ENCODE results near the gene SIGMAR1.

SIGMAR1 gene

DNA sequence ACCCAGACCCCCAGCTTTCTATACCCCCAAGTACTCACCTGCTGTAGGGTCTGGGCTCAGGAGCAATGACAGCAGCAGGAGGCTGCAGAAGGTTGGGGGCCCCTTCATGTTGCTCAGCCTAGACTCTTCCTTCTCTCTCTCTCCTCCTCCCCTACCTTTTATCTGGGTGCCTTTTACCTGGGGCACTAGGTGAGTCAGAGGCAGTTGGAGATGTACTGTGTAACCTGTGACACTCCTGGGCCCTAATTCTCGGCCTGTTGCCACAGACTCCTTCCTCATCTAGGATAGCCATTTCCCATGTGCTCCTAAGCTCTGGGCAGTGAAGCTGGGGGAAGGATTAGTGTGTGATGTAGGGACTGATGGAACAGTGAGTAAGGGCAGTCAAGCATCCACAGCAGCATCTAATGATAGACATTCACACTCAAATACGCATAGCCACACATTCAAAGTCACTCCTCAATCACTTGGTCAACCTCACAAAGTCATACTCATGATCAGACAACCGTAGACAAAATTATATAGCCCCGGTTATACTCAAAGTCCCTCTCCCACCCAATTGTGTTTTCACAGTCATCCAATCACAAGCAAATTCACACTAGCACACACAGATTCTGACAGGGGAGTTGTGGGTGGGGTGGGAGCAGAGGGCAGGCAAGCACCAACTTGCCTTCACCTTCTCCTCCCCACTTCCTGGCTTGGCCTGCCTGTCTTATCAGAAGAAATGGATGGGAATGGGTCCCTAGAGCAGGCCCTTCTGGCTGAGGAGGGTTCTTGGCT, 25.1 kb upstream of the SIGMAR1 start, which contains the start of gene CCL27:
CCL27 (minus strand) TSS at position 132 of the 777 bp plus-strand sequence; CDS start at position 108, 24 bp downstream.
- WGBS (ENCODE audit: extremely low coverage, insufficient coverage, low lambda C conversion rate) = no CpG with 5 or more reads among the region's 4 CpGs

DNA sequence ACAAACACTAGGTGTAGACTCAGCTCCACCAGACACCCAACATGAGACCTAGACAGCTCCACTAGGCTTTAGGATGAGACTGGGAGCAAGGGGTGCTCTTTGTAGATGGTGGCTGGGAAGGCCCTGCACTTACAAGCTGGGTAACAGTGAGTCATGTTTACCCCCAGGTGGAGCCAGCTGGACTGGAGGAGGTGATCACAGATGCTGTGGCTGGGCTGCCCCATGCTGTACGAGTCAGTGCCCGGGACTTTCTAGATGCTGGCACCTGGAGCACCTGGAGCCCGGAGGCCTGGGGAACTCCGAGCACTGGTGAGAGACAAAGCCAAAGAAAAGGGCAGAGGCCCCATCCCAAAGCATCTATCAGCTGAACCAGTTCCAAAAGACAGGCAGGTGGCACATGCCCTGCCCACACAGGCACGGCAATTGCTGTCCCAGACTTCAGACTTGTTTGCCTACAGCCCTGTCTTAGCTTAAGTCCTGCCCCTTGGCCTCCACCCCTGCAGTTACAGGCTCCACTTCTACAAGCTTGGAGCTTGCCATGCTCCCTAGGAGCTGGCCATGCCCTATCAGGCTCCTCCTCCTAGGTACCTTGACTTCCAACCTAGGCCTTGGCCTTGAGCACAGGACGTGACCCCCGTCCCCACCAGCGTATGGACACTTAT, 22.1 kb upstream of the SIGMAR1 start:
- no CpG with 5 or more reads among the region's 8 CpGs for WGBS (ENCODE audit: extremely low coverage, insufficient coverage, low lambda C conversion rate)
- H3K18ac ChIP-seq (ENCODE audit: low read length) = no peak overlapping the region
- H3K56ac ChIP-seq (ENCODE audit: low read length) = no peak overlapping the region
- H3K79me2 ChIP-seq (ENCODE audit: control insufficient read depth, insufficient read depth, low read length) = no peaks in the 10 kb centered on the region
- no peak overlapping the region for H3K27ac ChIP-seq (ENCODE audit: low read depth, low read length)
- no peak overlapping the region for H3K4me2 ChIP-seq (ENCODE audit: low read length)
- H3K4me3 ChIP-seq (ENCODE audit: low read length) = no peak overlapping the region
- no peak overlapping the region for H3K4ac ChIP-seq (ENCODE audit: low read depth, low read length)
- H2BK15ac ChIP-seq (replicated peaks; ENCODE audit: low read depth) = no peak overlapping the region
- H3K23ac ChIP-seq (ENCODE audit: low read length) = no peak overlapping the region
- no peak overlapping the region for H2BK120ac ChIP-seq (ENCODE audit: low read depth, low read length)
- H3K4me1 ChIP-seq (ENCODE audit: control insufficient read depth, low read depth, low read length) = peaks cover 3% of the 10 kb centered on the region
- no peak overlapping the region for H2BK5ac ChIP-seq (ENCODE audit: low read length)
- no peak overlapping the region for H3K9ac ChIP-seq (ENCODE audit: low read length)
- no peaks in the 10 kb centered on the region for H3K36me3 ChIP-seq (ENCODE audit: control insufficient read depth, insufficient read depth, low read length)
- no peak for DNase-seq
- H4K8ac ChIP-seq (ENCODE audit: low read depth, low read length) = no peak overlapping the region
- H3K27me3 ChIP-seq (ENCODE audit: insufficient read depth, low read length, poor library complexity) = no peaks in the 10 kb centered on the region
- no peak overlapping the region for H4K5ac ChIP-seq (ENCODE audit: low read length)
- H2AK5ac ChIP-seq (ENCODE audit: low read length) = no peak overlapping the region
- H3K79me1 ChIP-seq (ENCODE audit: low read length) = no peaks in the 10 kb centered on the region

More for the DNA sequence above, 25.1 kb upstream of the SIGMAR1 start, which contains the start of gene CCL27:
- H2BK15ac ChIP-seq (replicated peaks; ENCODE audit: low read depth) = no peak within 1 kb of the TSS
- H2BK5ac ChIP-seq (ENCODE audit: low read length) = no peak within 1 kb of the TSS
- no peak within 1 kb of the TSS for H3K4me3 ChIP-seq (ENCODE audit: low read length)
- no peaks in the 10 kb centered on the region for H3K36me3 ChIP-seq (ENCODE audit: control insufficient read depth, insufficient read depth, low read length)
- H3K27ac ChIP-seq (ENCODE audit: low read depth, low read length) = no peak within 1 kb of the TSS
- no peaks in the 10 kb centered on the region for H3K27me3 ChIP-seq (ENCODE audit: insufficient read depth, low read length, poor library complexity)
- no peaks in the 10 kb centered on the region for H3K79me2 ChIP-seq (ENCODE audit: control insufficient read depth, insufficient read depth, low read length)
- H3K56ac ChIP-seq (ENCODE audit: low read length) = no peak within 1 kb of the TSS
- H4K8ac ChIP-seq (ENCODE audit: low read depth, low read length) = no peak within 1 kb of the TSS
- H3K4me1 ChIP-seq (ENCODE audit: control insufficient read depth, low read depth, low read length) = no peaks in the 10 kb centered on the region
- peaks cover 1% of the 10 kb centered on the region for H3K79me1 ChIP-seq (ENCODE audit: low read length)
- no peak within 1 kb of the TSS for H3K4ac ChIP-seq (ENCODE audit: low read depth, low read length)
- DNase-seq = no peak
- H4K5ac ChIP-seq (ENCODE audit: low read length) = no peak within 1 kb of the TSS
- H3K9ac ChIP-seq (ENCODE audit: low read length) = no peak within 1 kb of the TSS
- no peak within 1 kb of the TSS for H3K18ac ChIP-seq (ENCODE audit: low read length)
- H2AK5ac ChIP-seq (ENCODE audit: low read length) = no peak within 1 kb of the TSS
- H3K4me2 ChIP-seq (ENCODE audit: low read length) = no peak within 1 kb of the TSS
- H3K23ac ChIP-seq (ENCODE audit: low read length) = no peak within 1 kb of the TSS
- H2BK120ac ChIP-seq (ENCODE audit: low read depth, low read length) = no peak within 1 kb of the TSS

- Histone ChIP-seq H3K18ac (ENCODE audit: low read length) (no peak overlapping the region), H3K4me1 (ENCODE audit: control insufficient read depth, low read depth, low read length) (peaks cover 12% of the 10 kb centered on the region)
- no CpG with 5 or more reads among the region's 14 CpGs for WGBS (ENCODE audit: extremely low coverage, insufficient coverage, low lambda C conversion rate)
Observed at GRCh38 chr9:34658461-34658860, 20.9 kb upstream of the SIGMAR1 start.

DNA sequence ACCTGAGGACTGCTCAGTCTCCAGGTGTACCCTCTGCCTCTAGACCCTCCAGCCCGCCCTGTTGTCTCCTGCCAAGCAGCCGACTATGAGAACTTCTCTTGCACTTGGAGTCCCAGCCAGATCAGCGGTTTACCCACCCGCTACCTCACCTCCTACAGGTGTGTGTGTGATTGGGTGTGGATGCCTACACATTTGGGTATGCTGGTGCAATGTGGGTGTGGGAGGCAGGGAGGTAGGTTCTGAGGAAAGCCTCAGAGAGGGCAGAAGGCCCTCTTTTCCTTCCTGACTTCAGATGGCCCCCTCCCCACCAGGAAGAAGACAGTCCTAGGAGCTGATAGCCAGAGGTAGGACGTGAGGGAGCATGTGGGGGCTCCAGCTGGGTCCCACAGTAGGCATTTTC, 19.4 kb upstream of the SIGMAR1 start:
- Histone ChIP-seq H3K36me3 (ENCODE audit: control insufficient read depth, insufficient read depth, low read length) (no peaks in the 10 kb centered on the region), H2AK5ac (ENCODE audit: low read length) (no peak overlapping the region), H4K8ac (ENCODE audit: low read depth, low read length) (no peak overlapping the region), H3K4me2 (ENCODE audit: low read length) (no peak overlapping the region), H3K79me1 (ENCODE audit: low read length) (no peaks in the 10 kb centered on the region), H3K4me3 (ENCODE audit: low read length) (no peak overlapping the region), H4K5ac (ENCODE audit: low read length) (no peak overlapping the region), H3K18ac (ENCODE audit: low read length) (no peak overlapping the region), H2BK120ac (ENCODE audit: low read depth, low read length) (no peak overlapping the region), H3K23ac (ENCODE audit: low read length) (no peak overlapping the region), H3K56ac (ENCODE audit: low read length) (no peak overlapping the region), H2BK15ac (replicated peaks; ENCODE audit: low read depth) (no peak overlapping the region), H3K4ac (ENCODE audit: low read depth, low read length) (no peak overlapping the region), H3K4me1 (ENCODE audit: control insufficient read depth, low read depth, low read length) (peaks cover 22% of the 10 kb centered on the region), H3K27ac (ENCODE audit: low read depth, low read length) (no peak overlapping the region), H3K27me3 (ENCODE audit: insufficient read depth, low read length, poor library complexity) (no peaks in the 10 kb centered on the region), H2BK5ac (ENCODE audit: low read length) (no peak overlapping the region), H3K79me2 (ENCODE audit: control insufficient read depth, insufficient read depth, low read length) (no peaks in the 10 kb centered on the region), H3K9ac (ENCODE audit: low read length) (no peak overlapping the region)
- WGBS (ENCODE audit: extremely low coverage, insufficient coverage, low lambda C conversion rate) = no CpG with 5 or more reads among the region's 5 CpGs
- DNase-seq = no peak

More at GRCh38 chr9:34658461-34658860, 20.9 kb upstream of the SIGMAR1 start:
- H3K4me2 ChIP-seq (ENCODE audit: low read length) = no peak overlapping the region
- H4K5ac ChIP-seq (ENCODE audit: low read length) = no peak overlapping the region
- no peak for DNase-seq
- H3K23ac ChIP-seq (ENCODE audit: low read length) = no peak overlapping the region
- no peak overlapping the region for H3K56ac ChIP-seq (ENCODE audit: low read length)
- no peak overlapping the region for H2AK5ac ChIP-seq (ENCODE audit: low read length)
- no peak overlapping the region for H2BK120ac ChIP-seq (ENCODE audit: low read depth, low read length)
- H3K79me2 ChIP-seq (ENCODE audit: control insufficient read depth, insufficient read depth, low read length) = no peaks in the 10 kb centered on the region
- H2BK5ac ChIP-seq (ENCODE audit: low read length) = no peak overlapping the region
- H3K27ac ChIP-seq (ENCODE audit: low read depth, low read length) = no peak overlapping the region
- H3K27me3 ChIP-seq (ENCODE audit: insufficient read depth, low read length, poor library complexity) = no peaks in the 10 kb centered on the region
- no peak overlapping the region for H3K4me3 ChIP-seq (ENCODE audit: low read length)
- H3K79me1 ChIP-seq (ENCODE audit: low read length) = no peaks in the 10 kb centered on the region
- no peaks in the 10 kb centered on the region for H3K36me3 ChIP-seq (ENCODE audit: control insufficient read depth, insufficient read depth, low read length)
- H2BK15ac ChIP-seq (replicated peaks; ENCODE audit: low read depth) = no peak overlapping the region
- H4K8ac ChIP-seq (ENCODE audit: low read depth, low read length) = no peak overlapping the region
- no peak overlapping the region for H3K9ac ChIP-seq (ENCODE audit: low read length)
- no peak overlapping the region for H3K4ac ChIP-seq (ENCODE audit: low read depth, low read length)

GRCh38 chr9:34655394-34655793, 17.8 kb upstream of the SIGMAR1 start:
- H3K4me3 ChIP-seq (ENCODE audit: low read length) = no peak overlapping the region
- H2BK5ac ChIP-seq (ENCODE audit: low read length) = no peak overlapping the region
- no peak overlapping the region for H4K5ac ChIP-seq (ENCODE audit: low read length)
- no peak overlapping the region for H4K8ac ChIP-seq (ENCODE audit: low read depth, low read length)
- no peak overlapping the region for H3K18ac ChIP-seq (ENCODE audit: low read length)
- H3K79me2 ChIP-seq (ENCODE audit: control insufficient read depth, insufficient read depth, low read length) = no peaks in the 10 kb centered on the region
- H3K27me3 ChIP-seq (ENCODE audit: insufficient read depth, low read length, poor library complexity) = no peaks in the 10 kb centered on the region
- no peak overlapping the region for H2BK15ac ChIP-seq (replicated peaks; ENCODE audit: low read depth)
- H3K23ac ChIP-seq (ENCODE audit: low read length) = no peak overlapping the region
- H2AK5ac ChIP-seq (ENCODE audit: low read length) = no peak overlapping the region
- H3K56ac ChIP-seq (ENCODE audit: low read length) = no peak overlapping the region
- no peak for DNase-seq
- H3K4me1 ChIP-seq (ENCODE audit: control insufficient read depth, low read depth, low read length) = peaks cover 24% of the 10 kb centered on the region
- no peaks in the 10 kb centered on the region for H3K79me1 ChIP-seq (ENCODE audit: low read length)
- WGBS (ENCODE audit: extremely low coverage, insufficient coverage, low lambda C conversion rate) = no CpG with 5 or more reads among the region's 5 CpGs
- no peak overlapping the region for H3K4me2 ChIP-seq (ENCODE audit: low read length)
- no peak overlapping the region for H3K27ac ChIP-seq (ENCODE audit: low read depth, low read length)
- H3K36me3 ChIP-seq (ENCODE audit: control insufficient read depth, insufficient read depth, low read length) = no peaks in the 10 kb centered on the region
- no peak overlapping the region for H2BK120ac ChIP-seq (ENCODE audit: low read depth, low read length)
- H3K9ac ChIP-seq (ENCODE audit: low read length) = no peak overlapping the region
- no peak overlapping the region for H3K4ac ChIP-seq (ENCODE audit: low read depth, low read length)
